OCI-LY1 (cell line): ENCODE measurements around the gene ICE1.
"Not testable (repeated sequence)": the region's sequence is repeated elsewhere in the genome, so short reads cannot be mapped to it uniquely, and the experiment has no call there.

ENCODE experiments used
- EZH2 ChIP-seq: fragments of 200-600 bp; sonication (generic), shearing (Covaris generic); IDR thresholded peaks from 2 replicates; pipeline ENCODE4 v1.8.0; 2017; ENCODE audit warnings: borderline replicate concordance, mixed run types, mild to moderate bottlenecking, antibody characterized with exemption, low read length, moderate library complexity, mixed read lengths
- TF ChIP-seq, protein P1 (sequence below): fragments of 200-600 bp; sonication (generic), shearing (Covaris generic); IDR thresholded peaks from 2 replicates; pipeline ENCODE4 v1.5.1; 2017; ENCODE audit warnings: mild to moderate bottlenecking, antibody characterized with exemption, low read length, moderate library complexity, mixed read lengths

DNA sequence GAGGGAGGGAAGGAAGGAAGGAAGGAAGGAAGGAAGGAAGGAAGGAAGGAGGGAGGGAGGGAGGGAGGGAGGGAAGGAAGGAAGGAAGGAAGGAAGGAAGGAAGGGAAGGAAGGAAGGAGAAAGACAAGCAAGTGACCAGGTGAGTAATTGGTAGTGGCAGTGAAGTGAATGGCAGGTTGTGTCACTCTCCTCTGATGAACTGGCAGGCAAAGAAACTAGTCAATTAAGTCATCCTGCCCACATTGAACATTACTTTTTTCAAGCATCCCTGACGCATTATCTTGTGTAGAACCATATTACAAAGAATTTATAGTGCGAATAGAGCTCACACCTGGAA, 70.4 kb downstream of the ICE1 start:
- TF ChIP-seq EZH2, result not testable (repeated sequence)
- TF ChIP-seq, protein P1, sequence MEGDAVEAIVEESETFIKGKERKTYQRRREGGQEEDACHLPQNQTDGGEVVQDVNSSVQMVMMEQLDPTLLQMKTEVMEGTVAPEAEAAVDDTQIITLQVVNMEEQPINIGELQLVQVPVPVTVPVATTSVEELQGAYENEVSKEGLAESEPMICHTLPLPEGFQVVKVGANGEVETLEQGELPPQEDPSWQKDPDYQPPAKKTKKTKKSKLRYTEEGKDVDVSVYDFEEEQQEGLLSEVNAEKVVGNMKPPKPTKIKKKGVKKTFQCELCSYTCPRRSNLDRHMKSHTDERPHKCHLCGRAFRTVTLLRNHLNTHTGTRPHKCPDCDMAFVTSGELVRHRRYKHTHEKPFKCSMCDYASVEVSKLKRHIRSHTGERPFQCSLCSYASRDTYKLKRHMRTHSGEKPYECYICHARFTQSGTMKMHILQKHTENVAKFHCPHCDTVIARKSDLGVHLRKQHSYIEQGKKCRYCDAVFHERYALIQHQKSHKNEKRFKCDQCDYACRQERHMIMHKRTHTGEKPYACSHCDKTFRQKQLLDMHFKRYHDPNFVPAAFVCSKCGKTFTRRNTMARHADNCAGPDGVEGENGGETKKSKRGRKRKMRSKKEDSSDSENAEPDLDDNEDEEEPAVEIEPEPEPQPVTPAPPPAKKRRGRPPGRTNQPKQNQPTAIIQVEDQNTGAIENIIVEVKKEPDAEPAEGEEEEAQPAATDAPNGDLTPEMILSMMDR, result not testable (repeated sequence)
